ENCODE results near the gene PRKN. TPM values are rescaled to one million over a fixed set of nuclear protein-coding genes. Genes with fewer than 3 reads are reported as not detected.

Gene PRKN
- total and polyA plus RNA-seq, 3 experiments from 2014 or later: 0.22 to 1.0 (median 0.55) TPM

DNA sequence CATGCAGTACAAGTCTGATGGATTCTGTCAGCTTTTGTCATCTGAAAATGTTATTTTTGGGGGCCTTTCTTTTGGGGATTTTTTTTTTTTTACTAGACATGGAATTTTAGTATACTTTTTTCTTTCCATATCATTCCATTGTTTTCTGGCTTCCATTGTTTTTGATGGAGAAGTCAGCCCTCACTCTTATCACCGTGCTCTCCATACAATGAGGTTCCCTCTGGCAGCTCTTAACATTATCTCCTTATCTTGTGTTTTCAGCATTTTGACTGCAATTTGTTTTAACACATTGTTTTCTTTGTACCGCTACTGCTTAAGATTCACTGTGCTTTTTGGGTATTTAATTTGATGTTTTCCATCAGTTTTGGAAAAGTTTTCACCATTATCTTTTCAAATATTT, 1262.2 kb downstream of the PRKN start:
- Histone ChIP-seq H3K27ac (ENCODE audit: low read depth, low read length) (no peak overlapping the region), H3K27me3 (ENCODE audit: insufficient read depth, low read length, poor library complexity, severe bottlenecking) (no peaks in the 10 kb centered on the region), H3K4me1 (ENCODE audit: insufficient read depth, low read length) (no peaks in the 10 kb centered on the region), H3K4me3 (ENCODE audit: low read length) (no peak overlapping the region), H3K36me3 (ENCODE audit: insufficient read depth, low read length) (no peaks in the 10 kb centered on the region), H3K9me3 (ENCODE audit: low read length) (no peaks in the 10 kb centered on the region)
- DNase-seq: no peak
- CTCF ChIA-PET: no interaction called here
- Mint-ChIP-seq H3K4me3 (no peak overlapping the region), H3K27ac (no peak overlapping the region), H3K27me3 (peaks cover 0 to 6% of the 10 kb centered on the region in 2 donors), H3K4me1 (no peaks in the 10 kb centered on the region), H3K36me3 (peaks cover 0 to 3% (median 0%) of the 10 kb centered on the region in 3 donors), H3K9me3 (no peaks in the 10 kb centered on the region)
- POLR2A ChIA-PET: no interaction called here

DNA sequence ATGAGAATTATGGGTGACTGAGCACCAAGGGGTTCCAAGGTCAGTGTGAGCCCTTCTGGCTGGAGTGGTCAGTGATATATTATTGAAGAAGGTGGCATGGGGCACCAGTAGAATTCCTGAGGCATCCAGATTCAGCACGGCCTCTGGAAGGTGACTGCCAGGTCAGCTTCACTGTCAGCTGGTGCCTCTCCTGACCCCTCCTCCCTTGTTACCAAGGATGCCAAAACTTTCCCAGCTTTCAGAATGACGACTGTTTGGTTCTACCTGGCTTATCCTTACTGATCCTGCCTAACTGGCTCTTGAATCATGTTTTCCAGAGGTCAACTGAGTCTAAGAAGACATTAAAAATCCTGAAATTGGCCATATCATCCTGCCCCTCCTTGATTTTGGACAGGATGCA, 1264.5 kb downstream of the PRKN start:
- POLR2A ChIA-PET: no interaction called here

GRCh38 chr6:161462148-161462547, 1265.4 kb downstream of the PRKN start:
- Histone ChIP-seq H3K9me3 (ENCODE audit: low read length) (no peaks in the 10 kb centered on the region), H3K4me1 (ENCODE audit: insufficient read depth, low read length) (peaks cover 5% of the 10 kb centered on the region), H3K27me3 (ENCODE audit: insufficient read depth, low read length, poor library complexity, severe bottlenecking) (no peaks in the 10 kb centered on the region), H3K36me3 (ENCODE audit: insufficient read depth, low read length) (no peaks in the 10 kb centered on the region), H3K27ac (ENCODE audit: low read depth, low read length) (no peak overlapping the region), H3K4me3 (ENCODE audit: low read length) (no peak overlapping the region)
- Mint-ChIP-seq H3K27me3 (no peaks in the 10 kb centered on the region), H3K9me3 (no peaks in the 10 kb centered on the region), H3K4me3 (no peak overlapping the region), H3K4me1 (peaks cover 13 to 20% (median 16%) of the 10 kb centered on the region in 3 donors), H3K36me3 (no peaks in the 10 kb centered on the region), H3K27ac (peak overlapping the region in 1 of 8 donors; percentile 0)
- ChIA-PET POLR2A (no interaction called here), CTCF (interaction anchor here (1.5 kb wide), 1 partner anchor 44 kb away, joined by 4 read pairs; no protein-coding TSS in a partner anchor)
- no peak for DNase-seq

More for the DNA sequence above, 1264.5 kb downstream of the PRKN start:
- H3K27me3 Mint-ChIP-seq: no peaks in the 10 kb centered on the region
- peak overlapping the region in 1 of 8 donors; percentile 45 for H3K27ac Mint-ChIP-seq
- H3K4me3 ChIP-seq (ENCODE audit: low read length): no peak overlapping the region
- no peaks in the 10 kb centered on the region for H3K27me3 ChIP-seq (ENCODE audit: insufficient read depth, low read length, poor library complexity, severe bottlenecking)
- no peak overlapping the region for H3K27ac ChIP-seq (ENCODE audit: low read depth, low read length)
- no peaks in the 10 kb centered on the region for H3K36me3 ChIP-seq (ENCODE audit: insufficient read depth, low read length)
- no peak for DNase-seq
- peaks cover 10 to 16% (median 15%) of the 10 kb centered on the region in 3 donors for H3K4me1 Mint-ChIP-seq
- H3K4me1 ChIP-seq (ENCODE audit: insufficient read depth, low read length): peaks cover 5% of the 10 kb centered on the region
- CTCF ChIA-PET: interaction anchor here (1.2 kb wide), 1 partner anchor 11 kb away, joined by 3 read pairs; no protein-coding TSS in a partner anchor
- H3K9me3 ChIP-seq (ENCODE audit: low read length): no peaks in the 10 kb centered on the region
- no peaks in the 10 kb centered on the region for H3K36me3 Mint-ChIP-seq
- H3K4me3 Mint-ChIP-seq: no peak overlapping the region
- no peaks in the 10 kb centered on the region for H3K9me3 Mint-ChIP-seq

DNA sequence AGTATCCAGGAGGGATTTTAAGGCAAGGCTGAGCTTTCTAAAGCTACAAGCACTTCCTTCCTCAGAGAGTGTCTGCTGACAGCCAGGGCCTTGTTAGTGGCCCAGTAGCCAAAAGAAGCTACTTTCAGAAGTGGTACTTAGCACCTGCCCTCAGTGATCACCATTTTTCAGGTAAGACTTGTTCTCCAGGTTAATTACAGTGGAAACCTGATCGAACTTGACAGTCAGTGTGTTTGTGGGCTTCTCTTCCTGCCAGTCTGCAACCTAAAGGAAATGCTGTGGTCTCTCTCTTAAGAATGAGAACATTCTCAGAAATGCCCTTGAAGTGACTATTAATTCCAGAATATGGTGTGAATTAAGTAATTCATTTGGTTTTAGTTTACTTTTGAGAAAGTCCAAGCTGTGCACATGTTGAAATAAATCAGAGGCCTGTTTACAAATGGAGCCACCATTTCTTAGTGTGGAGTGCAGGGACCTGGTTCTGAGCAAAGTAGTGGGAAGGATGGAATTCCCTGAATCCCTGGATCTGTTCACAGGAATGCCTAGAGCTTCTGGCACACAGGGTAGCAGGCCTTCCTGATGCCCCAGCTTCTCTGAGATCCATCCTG, 1268.5 kb downstream of the PRKN start:
- peak overlapping the region in 3 of 8 donors; percentile 25 to 72 (median 47) for H3K27ac Mint-ChIP-seq
- H3K4me3 ChIP-seq (ENCODE audit: low read length): no peak overlapping the region
- peak in 1 of 5 donors; percentile 0 for DNase-seq

DNA sequence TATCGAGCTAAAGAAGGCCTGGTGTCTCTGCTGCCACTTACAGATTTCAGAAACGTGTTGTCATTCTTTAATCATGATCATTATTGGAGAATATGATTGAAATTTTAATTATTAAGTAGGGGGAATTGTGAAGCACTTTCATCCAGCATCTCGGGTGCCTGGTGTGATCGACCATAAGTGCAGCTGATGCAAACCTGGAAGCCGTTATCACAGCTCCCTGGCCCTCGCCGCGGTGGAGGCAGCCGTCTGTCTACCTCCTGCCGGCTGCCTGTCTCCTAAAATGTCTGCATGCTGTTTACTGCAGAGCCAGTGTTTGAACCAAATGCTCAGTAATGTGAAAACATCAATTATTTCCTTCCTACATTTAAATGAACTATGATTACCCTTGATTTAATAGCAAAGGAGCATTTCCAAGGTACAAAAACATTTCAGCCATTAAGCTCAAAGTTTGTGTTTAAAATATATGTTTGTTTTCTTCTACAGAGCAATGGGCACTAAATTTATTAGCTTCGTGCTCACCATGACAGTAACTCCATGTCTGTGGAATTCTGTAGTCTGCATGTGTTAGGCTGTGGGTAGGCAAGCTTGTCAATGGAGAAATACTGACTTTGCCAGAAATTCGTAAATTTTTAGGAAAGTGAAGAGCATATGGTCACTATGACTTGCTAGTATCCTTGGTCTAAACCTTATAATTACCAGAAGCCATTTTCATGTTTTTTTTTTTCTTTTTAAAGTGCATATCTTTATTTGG, 1269.2 kb downstream of the PRKN start:
- Histone ChIP-seq H3K4me1 (ENCODE audit: insufficient read depth, low read length) (peaks cover 5% of the 10 kb centered on the region), H3K27ac (ENCODE audit: low read depth, low read length) (no peak overlapping the region), H3K36me3 (ENCODE audit: insufficient read depth, low read length) (no peaks in the 10 kb centered on the region), H3K9me3 (ENCODE audit: low read length) (no peaks in the 10 kb centered on the region), H3K27me3 (ENCODE audit: insufficient read depth, low read length, poor library complexity, severe bottlenecking) (no peaks in the 10 kb centered on the region), H3K4me3 (ENCODE audit: low read length) (no peak overlapping the region)
- H3K4me3 Mint-ChIP-seq: no peak overlapping the region
- no peaks in the 10 kb centered on the region for H3K9me3 Mint-ChIP-seq
- no peaks in the 10 kb centered on the region for H3K36me3 Mint-ChIP-seq
- ChIA-PET CTCF (no interaction called here), POLR2A (no interaction called here)
- peaks cover 13 to 20% (median 16%) of the 10 kb centered on the region in 3 donors for H3K4me1 Mint-ChIP-seq
- H3K27me3 Mint-ChIP-seq: peaks cover 0 to 1% of the 10 kb centered on the region in 2 donors
- no peak for DNase-seq
- H3K27ac Mint-ChIP-seq: no peak overlapping the region

More for the DNA sequence above, 1268.5 kb downstream of the PRKN start:
- Histone ChIP-seq H3K27me3 (ENCODE audit: insufficient read depth, low read length, poor library complexity, severe bottlenecking) (no peaks in the 10 kb centered on the region), H3K36me3 (ENCODE audit: insufficient read depth, low read length) (no peaks in the 10 kb centered on the region), H3K27ac (ENCODE audit: low read depth, low read length) (no peak overlapping the region), H3K4me1 (ENCODE audit: insufficient read depth, low read length) (peaks cover 5% of the 10 kb centered on the region), H3K9me3 (ENCODE audit: low read length) (no peaks in the 10 kb centered on the region)
- Mint-ChIP-seq H3K4me3 (no peak overlapping the region), H3K27me3 (peaks cover 0 to 1% of the 10 kb centered on the region in 2 donors), H3K9me3 (no peaks in the 10 kb centered on the region), H3K4me1 (peaks cover 13 to 20% (median 16%) of the 10 kb centered on the region in 3 donors), H3K36me3 (no peaks in the 10 kb centered on the region)
- ChIA-PET CTCF (no interaction called here), POLR2A (no interaction called here)

- Histone ChIP-seq H3K4me3 (ENCODE audit: low read length) (no peak overlapping the region), H3K27ac (ENCODE audit: low read depth, low read length) (no peak overlapping the region), H3K27me3 (ENCODE audit: insufficient read depth, low read length, poor library complexity, severe bottlenecking) (no peaks in the 10 kb centered on the region), H3K4me1 (ENCODE audit: insufficient read depth, low read length) (peaks cover 5% of the 10 kb centered on the region), H3K36me3 (ENCODE audit: insufficient read depth, low read length) (no peaks in the 10 kb centered on the region), H3K9me3 (ENCODE audit: low read length) (no peaks in the 10 kb centered on the region)
- H3K27ac Mint-ChIP-seq: no peak overlapping the region
- no peak for DNase-seq
- CTCF ChIA-PET: no interaction called here
- no peak overlapping the region for H3K4me3 Mint-ChIP-seq
- POLR2A ChIA-PET: no interaction called here
- H3K9me3 Mint-ChIP-seq: no peaks in the 10 kb centered on the region
- no peaks in the 10 kb centered on the region for H3K36me3 Mint-ChIP-seq
- H3K4me1 Mint-ChIP-seq: peaks cover 13 to 20% (median 16%) of the 10 kb centered on the region in 3 donors
- H3K27me3 Mint-ChIP-seq: peaks cover 0 to 1% of the 10 kb centered on the region in 2 donors
Measured at GRCh38 chr6:161455848-161456247, 1271.7 kb downstream of the PRKN start.

DNA sequence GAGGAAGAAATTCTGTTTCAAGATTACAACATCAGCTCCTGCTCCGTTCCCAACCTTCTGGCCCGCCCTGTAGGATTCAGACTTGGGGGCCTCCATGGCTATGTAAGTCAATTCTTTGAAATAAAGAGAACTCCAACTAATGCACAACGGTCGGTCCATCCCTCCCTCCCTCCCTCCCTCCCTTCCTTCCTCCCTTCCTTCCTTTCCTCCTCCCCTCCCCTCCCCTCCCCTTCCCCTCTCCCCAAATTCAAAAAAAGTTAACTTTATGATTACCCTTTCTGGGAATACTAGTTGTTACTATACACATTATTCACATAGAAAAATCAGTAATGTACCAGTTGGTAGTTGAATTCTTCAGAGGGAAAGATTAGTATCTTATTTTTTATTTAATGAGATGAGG, 1274.0 kb downstream of the PRKN start:
- CTCF ChIA-PET: no interaction called here
- H3K4me3 Mint-ChIP-seq: no peak overlapping the region

DNA sequence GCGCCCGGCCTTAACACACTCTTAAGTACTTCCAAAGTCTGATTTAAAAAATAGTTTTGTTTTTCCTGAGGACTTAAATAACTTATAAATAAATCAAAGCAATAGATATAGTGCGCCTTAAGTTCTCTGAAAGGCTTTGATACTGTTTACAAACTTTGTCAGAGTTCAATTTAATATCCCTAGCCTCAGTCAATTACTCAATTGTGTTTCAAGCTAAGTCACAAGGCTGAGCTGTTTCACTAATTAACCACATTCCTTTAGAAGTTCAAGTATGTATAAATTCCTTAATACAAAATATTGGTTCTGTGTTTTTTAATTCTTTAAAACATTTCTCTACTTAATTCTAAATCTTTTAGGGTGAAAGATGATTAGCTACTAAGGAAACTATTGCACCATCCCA, 1275.3 kb downstream of the PRKN start:
- H3K36me3 ChIP-seq (ENCODE audit: insufficient read depth, low read length): no peaks in the 10 kb centered on the region
- no peaks in the 10 kb centered on the region for H3K27me3 ChIP-seq (ENCODE audit: insufficient read depth, low read length, poor library complexity, severe bottlenecking)
- Mint-ChIP-seq H3K27me3 (peaks cover 0 to 1% of the 10 kb centered on the region in 2 donors), H3K27ac (no peak overlapping the region), H3K36me3 (no peaks in the 10 kb centered on the region), H3K9me3 (no peaks in the 10 kb centered on the region), H3K4me3 (no peak overlapping the region), H3K4me1 (peaks cover 0 to 1% (median 0%) of the 10 kb centered on the region in 3 donors)
- H3K4me3 ChIP-seq (ENCODE audit: low read length): no peak overlapping the region
- ChIA-PET CTCF (no interaction called here), POLR2A (no interaction called here)
- H3K27ac ChIP-seq (ENCODE audit: low read depth, low read length): no peak overlapping the region
- DNase-seq: no peak
- no peaks in the 10 kb centered on the region for H3K4me1 ChIP-seq (ENCODE audit: insufficient read depth, low read length)
- no peaks in the 10 kb centered on the region for H3K9me3 ChIP-seq (ENCODE audit: low read length)

More for the DNA sequence above, 1274.0 kb downstream of the PRKN start:
- POLR2A ChIA-PET: no interaction called here
- Mint-ChIP-seq H3K4me1 (peaks cover 2 to 8% (median 4%) of the 10 kb centered on the region in 3 donors), H3K27me3 (peaks cover 0 to 1% of the 10 kb centered on the region in 2 donors), H3K36me3 (no peaks in the 10 kb centered on the region), H3K27ac (no peak overlapping the region), H3K9me3 (no peaks in the 10 kb centered on the region)
- H3K27ac ChIP-seq (ENCODE audit: low read depth, low read length): no peak overlapping the region
- no peaks in the 10 kb centered on the region for H3K9me3 ChIP-seq (ENCODE audit: low read length)
- no peak overlapping the region for H3K4me3 ChIP-seq (ENCODE audit: low read length)
- H3K36me3 ChIP-seq (ENCODE audit: insufficient read depth, low read length): no peaks in the 10 kb centered on the region
- no peaks in the 10 kb centered on the region for H3K4me1 ChIP-seq (ENCODE audit: insufficient read depth, low read length)
- no peaks in the 10 kb centered on the region for H3K27me3 ChIP-seq (ENCODE audit: insufficient read depth, low read length, poor library complexity, severe bottlenecking)
- DNase-seq: no peak
